ENCODE measurements around the gene LHPP.

The LHPP gene

DNA sequence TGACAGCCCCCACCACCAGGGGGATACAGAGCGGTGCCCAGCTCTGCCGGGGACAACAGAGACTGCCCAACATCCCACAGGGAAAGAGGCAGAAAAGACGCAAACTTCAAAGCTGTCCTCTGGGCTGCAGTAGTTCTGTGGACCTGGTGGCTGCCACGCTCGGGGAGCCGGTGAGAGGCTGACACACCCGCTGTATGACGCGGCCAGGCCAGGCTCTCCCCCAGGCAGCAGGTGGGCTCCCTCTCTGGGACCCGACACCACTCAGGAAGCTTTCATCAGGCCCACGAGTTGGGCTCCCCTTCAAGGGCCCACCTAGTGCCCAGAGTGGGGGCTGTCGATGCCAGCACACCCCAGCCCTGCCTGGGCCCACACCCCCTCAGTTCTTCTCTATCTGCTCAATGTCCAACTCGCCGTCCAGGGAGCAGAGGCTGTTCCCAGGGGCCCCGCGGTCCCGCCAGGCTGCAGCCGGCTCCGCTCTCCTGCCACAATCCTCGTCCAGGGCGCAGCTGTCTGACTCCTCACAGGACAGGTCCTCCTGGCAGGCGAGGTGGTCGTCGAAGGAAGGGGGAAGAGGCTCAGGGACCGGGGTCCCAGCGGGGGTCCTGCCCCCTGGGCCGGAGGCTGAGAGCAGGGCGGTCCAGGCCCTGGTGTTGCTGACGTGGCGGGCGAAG is 161.4 kb downstream of the LHPP start:
- H4K20me1 ChIP-seq: peaks cover 66 to 100% (median 100%) of the 10 kb centered on the region in 11 experiments; a peak in 21 of 22 replicates
- H3K9ac ChIP-seq: peak overlapping the region in 5 of 11 experiments; percentile 11 to 54 (median 32); a peak in 5 of 22 replicates
- peak overlapping the region in 1 of 10 experiments; percentile 8; a peak in 1 of 20 replicates for H3K4me3 ChIP-seq
- H3K9me3 ChIP-seq (replicated peaks in 1 of 11): no peaks in the 10 kb centered on the region
- H3K27me3 ChIP-seq: peaks cover 39 to 70% (median 57%) of the 10 kb centered on the region in 11 experiments
- peak overlapping the region in 10 of 11 experiments; percentile 1 to 99 (median 96); a peak in 18 of 22 replicates for H3K4me2 ChIP-seq
- no peak overlapping the region for H3K27ac ChIP-seq
- H3K36me3 ChIP-seq: peaks cover 0 to 37% (median 0%) of the 10 kb centered on the region in 11 experiments; a peak in 9 of 22 replicates
- no peak for TF ChIP-seq Cebpa-rat (IDR thresholded peaks at IDR 0.05)
- peaks cover 97 to 100% (median 100%) of the 10 kb centered on the region in 10 experiments for H3K4me1 ChIP-seq

DNA sequence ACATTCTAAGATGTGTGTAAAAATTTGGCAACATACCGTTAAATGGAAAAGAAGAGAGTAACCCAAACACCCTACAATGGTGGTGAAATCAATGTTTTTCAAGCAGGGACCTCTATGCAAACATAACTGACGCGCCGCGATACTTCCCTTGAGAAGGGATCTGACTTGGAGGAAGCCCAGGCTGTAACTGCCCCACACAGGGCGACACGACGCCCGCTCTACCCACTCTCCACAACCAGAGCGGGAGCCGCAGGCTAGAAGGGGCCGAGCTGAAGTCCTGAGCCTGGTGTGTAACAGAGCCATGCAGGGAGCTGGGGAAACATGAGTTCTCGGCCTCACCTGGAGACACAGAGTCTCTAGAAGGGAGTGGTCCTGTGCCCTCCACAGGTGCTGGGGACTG is 162.4 kb downstream of the LHPP start:
- H3K9ac ChIP-seq: 0 out of 22 replicates have a peak overlapping the region, but pooled peaks of 1 of the 11 experiments have one; percentile 15
- peaks cover 39 to 70% (median 57%) of the 10 kb centered on the region in 11 experiments for H3K27me3 ChIP-seq
- peaks cover 0 to 37% (median 0%) of the 10 kb centered on the region in 11 experiments; a peak in 9 of 22 replicates for H3K36me3 ChIP-seq
- peaks cover 97 to 100% (median 100%) of the 10 kb centered on the region in 10 experiments for H3K4me1 ChIP-seq
- H3K9me3 ChIP-seq (replicated peaks in 1 of 11): no peaks in the 10 kb centered on the region
- no peak overlapping the region for H3K27ac ChIP-seq
- H3K4me2 ChIP-seq: peak overlapping the region; percentile 53 to 99 (median 96); a peak in 21 of 22 replicates
- peaks cover 68 to 100% (median 100%) of the 10 kb centered on the region in 11 experiments; a peak in 21 of 22 replicates for H4K20me1 ChIP-seq
- no peak overlapping the region for H3K4me3 ChIP-seq
- TF ChIP-seq Cebpa-rat (IDR thresholded peaks at IDR 0.05): no peak

DNA sequence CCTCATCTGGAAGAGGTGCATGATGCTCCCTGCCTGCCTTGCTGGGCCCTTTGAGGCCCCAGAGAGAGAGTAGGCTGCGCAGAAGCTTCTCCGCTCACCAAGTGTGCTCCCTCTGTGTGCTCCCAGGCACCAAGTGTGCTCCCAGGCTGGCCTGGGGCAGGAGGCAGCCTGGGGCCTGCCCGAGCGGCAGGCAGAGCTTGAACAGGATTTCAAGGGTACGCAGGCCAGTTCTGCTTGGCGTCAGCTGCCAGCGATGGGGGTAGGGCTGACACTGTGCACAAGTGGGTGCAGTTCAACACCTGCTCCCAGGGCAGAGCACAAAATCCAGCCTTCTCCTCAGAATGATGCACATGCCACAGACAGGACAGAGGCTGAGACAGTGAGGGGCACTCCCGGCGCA is 162.8 kb downstream of the LHPP start:
- Histone ChIP-seq H4K20me1 (peaks cover 68 to 100% (median 100%) of the 10 kb centered on the region in 11 experiments; a peak in 21 of 22 replicates), H3K36me3 (peaks cover 0 to 37% (median 0%) of the 10 kb centered on the region in 11 experiments; a peak in 9 of 22 replicates), H3K4me2 (peak overlapping the region; percentile 53 to 99 (median 96)), H3K9ac (peak overlapping the region in 1 of 11 experiments; percentile 15; a peak in 1 of 22 replicates), H3K9me3 (replicated peaks in 1 of 11) (no peaks in the 10 kb centered on the region), H3K27me3 (peaks cover 39 to 70% (median 57%) of the 10 kb centered on the region in 11 experiments), H3K4me1 (peaks cover 97 to 100% (median 100%) of the 10 kb centered on the region in 10 experiments), H3K27ac (no peak overlapping the region), H3K4me3 (no peak overlapping the region)
- no peak for TF ChIP-seq Cebpa-rat (IDR thresholded peaks at IDR 0.05)

DNA sequence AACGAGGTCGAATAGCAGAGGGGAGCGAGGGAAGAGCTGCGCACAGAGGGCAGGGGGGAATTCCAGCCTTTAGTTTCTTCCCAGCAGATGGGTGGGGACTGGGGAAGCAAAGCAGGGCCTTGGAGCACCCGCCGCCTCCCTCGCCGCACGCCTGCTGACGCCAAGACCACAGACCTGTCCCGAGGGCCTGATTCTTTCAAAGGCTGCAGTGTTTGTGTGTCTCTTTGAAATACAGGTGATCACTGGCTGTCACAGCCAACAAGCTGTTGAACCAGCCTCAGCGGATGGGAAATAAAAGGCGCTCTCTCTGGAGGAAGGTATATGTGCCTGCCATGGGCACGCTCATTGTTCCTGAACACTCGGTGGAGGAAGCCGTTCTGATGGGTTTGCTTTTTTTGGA is 163.3 kb downstream of the LHPP start:
- peaks cover 68 to 100% (median 100%) of the 10 kb centered on the region in 11 experiments; a peak in 21 of 22 replicates for H4K20me1 ChIP-seq
- TF ChIP-seq Cebpa-rat (IDR thresholded peaks at IDR 0.05): no peak
- H3K9ac ChIP-seq: peak overlapping the region in 1 of 11 experiments; percentile 32; a peak in 1 of 22 replicates
- H3K4me1 ChIP-seq: peaks cover 97 to 100% (median 100%) of the 10 kb centered on the region in 10 experiments
- no peak overlapping the region for H3K4me3 ChIP-seq
- H3K36me3 ChIP-seq: peaks cover 0 to 37% (median 0%) of the 10 kb centered on the region in 11 experiments; a peak in 9 of 22 replicates
- no peak overlapping the region for H3K27ac ChIP-seq
- peak overlapping the region; percentile 53 to 99 (median 96) for H3K4me2 ChIP-seq
- H3K9me3 ChIP-seq (replicated peaks in 1 of 11): no peaks in the 10 kb centered on the region
- H3K27me3 ChIP-seq: peaks cover 39 to 70% (median 57%) of the 10 kb centered on the region in 11 experiments

DNA sequence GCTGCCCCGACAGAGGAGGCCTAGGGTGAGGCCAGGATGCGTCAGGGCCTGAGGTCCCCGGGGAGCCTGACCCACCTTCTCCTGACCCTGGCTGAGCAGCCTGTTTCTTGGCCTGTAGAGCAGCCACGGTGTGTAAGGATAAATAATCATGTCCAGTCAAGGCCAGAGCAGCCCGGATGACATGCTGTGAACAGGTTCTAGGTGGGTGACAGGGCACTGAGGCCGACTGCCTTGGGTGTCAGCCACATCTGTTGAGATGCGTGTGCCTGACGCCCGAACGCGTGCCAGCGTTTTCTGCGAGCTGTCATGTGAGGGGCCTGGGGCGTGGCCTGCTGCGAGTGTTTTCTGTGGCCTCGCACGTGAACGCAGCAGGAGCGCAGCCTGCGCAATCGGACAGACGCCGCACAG is 164.2 kb downstream of the LHPP start:
- Histone ChIP-seq H3K36me3 (peaks cover 0 to 35% (median 0%) of the 10 kb centered on the region in 11 experiments; a peak in 9 of 22 replicates), H3K27ac (no peak overlapping the region), H3K4me2 (peak overlapping the region; percentile 53 to 99 (median 96)), H3K4me3 (no peak overlapping the region), H3K9ac (peak overlapping the region in 4 of 11 experiments; percentile 28 to 47 (median 34); a peak in 4 of 22 replicates), H4K20me1 (peaks cover 67 to 100% (median 100%) of the 10 kb centered on the region in 11 experiments; a peak in 21 of 22 replicates), H3K27me3 (peaks cover 39 to 66% (median 54%) of the 10 kb centered on the region in 11 experiments), H3K4me1 (peaks cover 96 to 100% (median 100%) of the 10 kb centered on the region in 10 experiments), H3K9me3 (replicated peaks in 1 of 11) (no peaks in the 10 kb centered on the region)
- TF ChIP-seq Cebpa-rat (IDR thresholded peaks at IDR 0.05): no peak

DNA sequence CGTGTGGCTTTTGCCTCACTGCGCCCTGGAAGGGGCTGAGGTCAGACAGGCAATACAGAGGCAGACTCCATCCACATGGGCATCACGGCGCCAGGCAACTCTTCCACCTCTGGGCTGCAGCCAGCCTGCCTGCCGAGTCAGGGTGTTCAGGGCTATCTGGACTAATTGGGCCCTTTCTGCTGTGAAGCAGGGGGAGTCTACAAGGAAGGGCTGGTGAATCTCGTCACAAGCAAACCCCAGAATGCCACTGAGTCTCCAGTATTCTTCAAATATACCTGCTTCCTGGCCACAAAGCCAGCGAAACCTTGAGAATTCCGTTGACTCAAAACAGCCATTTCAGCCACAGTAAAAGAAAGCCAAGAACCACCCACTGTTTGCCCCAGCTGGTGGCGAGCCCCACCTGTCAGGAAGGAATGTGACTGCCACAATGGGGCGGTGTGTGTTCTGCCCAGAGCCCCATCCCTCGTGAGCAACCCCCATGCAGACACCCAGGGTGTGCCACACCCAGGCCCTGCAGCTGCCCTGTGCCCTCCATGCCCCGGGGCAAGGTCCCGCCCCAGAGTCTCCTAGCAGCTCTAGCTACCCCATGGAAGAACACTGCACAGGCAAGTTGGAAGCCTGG is 165.2 kb downstream of the LHPP start:
- peaks cover 38 to 56% (median 43%) of the 10 kb centered on the region in 11 experiments for H3K27me3 ChIP-seq
- H3K36me3 ChIP-seq: peaks cover 0 to 33% (median 0%) of the 10 kb centered on the region in 11 experiments; a peak in 9 of 22 replicates
- no peak for TF ChIP-seq Cebpa-rat (IDR thresholded peaks at IDR 0.05)
- H3K9ac ChIP-seq: peak overlapping the region in 7 of 11 experiments; percentile 1 to 64 (median 25); a peak in 10 of 22 replicates
- H3K27ac ChIP-seq: peak overlapping the region in 2 of 11 experiments; percentile 5 to 16; a peak in 2 of 22 replicates
- H4K20me1 ChIP-seq: peaks cover 59 to 100% (median 100%) of the 10 kb centered on the region in 11 experiments; a peak in 21 of 22 replicates
- H3K4me2 ChIP-seq: peak overlapping the region; percentile 78 to 99 (median 96)
- H3K4me1 ChIP-seq: peaks cover 95 to 100% (median 100%) of the 10 kb centered on the region in 10 experiments
- no peaks in the 10 kb centered on the region for H3K9me3 ChIP-seq (replicated peaks in 1 of 11)
- H3K4me3 ChIP-seq: no peak overlapping the region

DNA sequence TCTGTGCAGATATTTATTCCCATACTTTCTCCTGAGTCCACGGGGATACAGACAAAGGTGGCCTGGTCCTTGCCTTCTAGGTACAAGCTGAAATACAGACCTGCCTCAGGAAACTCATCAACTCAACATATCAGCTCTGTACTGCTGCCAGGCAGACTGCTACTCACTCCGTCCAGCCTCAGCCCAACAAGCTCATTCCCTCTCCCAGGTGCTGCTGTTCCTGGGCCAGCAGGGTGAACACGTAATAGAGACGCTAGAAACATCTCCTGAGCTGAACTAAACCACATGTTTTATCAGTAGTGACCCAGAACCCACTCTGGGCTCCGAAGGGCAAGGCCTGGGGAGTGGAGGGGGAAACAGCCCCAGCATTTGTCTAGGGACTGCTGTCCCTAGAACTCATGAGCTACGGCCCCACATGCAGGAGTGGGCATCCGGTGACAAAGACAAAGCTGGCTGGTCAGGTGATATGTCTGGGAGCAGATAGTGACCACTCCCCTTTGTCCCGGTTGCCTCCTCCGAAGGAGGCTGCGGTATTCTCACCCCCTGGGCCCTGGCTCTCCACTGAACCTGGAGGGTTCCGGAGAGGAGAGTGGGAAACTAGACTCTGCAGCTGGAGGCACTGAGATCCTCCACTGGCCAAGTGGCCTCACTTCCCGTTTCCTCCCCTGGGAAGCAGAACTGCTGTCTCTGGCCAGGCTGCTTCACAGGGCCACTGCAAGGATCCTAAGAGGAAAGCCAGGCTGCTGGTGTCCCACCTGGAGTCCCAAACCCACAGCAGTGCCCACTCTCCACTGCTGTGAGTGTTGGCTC is 166.4 kb downstream of the LHPP start:
- Histone ChIP-seq H3K4me1 (peaks cover 93 to 100% (median 99%) of the 10 kb centered on the region in 10 experiments), H3K36me3 (peaks cover 0 to 27% (median 6%) of the 10 kb centered on the region in 11 experiments; a peak in 9 of 22 replicates), H3K27me3 (peaks cover 26 to 44% (median 31%) of the 10 kb centered on the region in 11 experiments), H3K4me3 (peak overlapping the region in 1 of 10 experiments; percentile 11; a peak in 2 of 20 replicates), H3K4me2 (peak overlapping the region; percentile 78 to 99 (median 96)), H4K20me1 (peaks cover 52 to 100% (median 100%) of the 10 kb centered on the region in 11 experiments; a peak in 21 of 22 replicates), H3K9ac (peak overlapping the region in 6 of 11 experiments; percentile 1 to 33 (median 18); a peak in 6 of 22 replicates), H3K9me3 (replicated peaks in 1 of 11) (no peaks in the 10 kb centered on the region), H3K27ac (peak overlapping the region in 3 of 11 experiments; percentile 3 to 41 (median 23); a peak in 1 of 22 replicates)
- no peak for TF ChIP-seq Cebpa-rat (IDR thresholded peaks at IDR 0.05)

Data from BLaER1 treated with 17β-estradiol and CSF1 and Interleukin-3, amounts not matched to agents 10 nM and 100 nM (cell line).